Ramos (cell line): ENCODE measurements around the gene POLD4.

ENCODE experiments used
- in situ Hi-C: fragments of 300-500 bp; cut with MboI; formaldehyde crosslinking; loops from one replicate; pipeline ENCODE4 v1.14.3; 2022; ENCODE audit warnings: low sequenced_read_pairs; ENCODE audit not compliant: unreplicated experiment

The POLD4 gene

GRCh38 chr11:67372321-67372992 is 19.1 kb upstream of the POLD4 start:
- in situ Hi-C loops: no loop called here

- in situ Hi-C loops: no loop called here
Observed at GRCh38 chr11:67371911-67372320, 18.6 kb upstream of the POLD4 start.

- in situ Hi-C loops: no loop called here
Observed at GRCh38 chr11:67371189-67371910, 18.0 kb upstream of the POLD4 start.

DNA sequence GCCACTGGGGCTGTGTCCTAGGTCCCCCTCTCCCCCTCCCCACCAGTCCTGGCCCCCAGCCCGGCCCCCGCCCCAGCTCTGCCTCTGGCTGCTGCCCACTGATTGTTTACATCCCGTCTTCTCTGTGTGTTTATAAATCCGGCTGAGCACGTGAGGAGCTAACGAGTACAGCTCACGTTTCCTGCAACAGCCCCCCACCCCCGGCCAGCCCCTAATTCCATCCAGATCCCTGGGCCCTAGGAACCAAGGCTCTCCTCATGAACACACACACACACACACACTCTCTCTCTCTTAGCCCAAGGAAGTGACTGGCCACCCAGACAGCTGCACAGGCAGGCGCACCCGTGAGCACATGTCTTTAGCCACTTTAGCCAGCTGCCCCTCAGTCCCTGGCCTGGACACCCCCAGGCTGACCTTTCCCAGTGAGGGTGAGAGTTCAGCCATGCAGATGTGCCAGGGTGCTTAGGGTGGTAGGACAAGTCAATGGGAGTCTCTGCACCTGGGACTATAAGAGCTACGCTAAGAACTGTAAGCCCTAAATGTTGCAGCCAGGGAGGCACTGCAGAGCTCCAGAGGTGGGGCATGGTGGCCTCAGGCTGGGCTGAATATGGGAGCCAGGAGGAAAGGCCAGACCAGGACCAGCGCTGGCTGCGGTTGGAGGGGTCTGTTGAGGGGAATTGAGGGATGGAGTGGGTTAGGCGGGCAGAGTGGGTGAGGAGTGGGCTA is 17.2 kb upstream of the POLD4 start:
- in situ Hi-C loops: no loop called here

- in situ Hi-C loops: no loop called here
Observed at GRCh38 chr11:67369801-67370284, 16.5 kb upstream of the POLD4 start.

GRCh38 chr11:67369275-67369674 is 15.9 kb upstream of the POLD4 start:
- in situ Hi-C loops: no loop called here

DNA sequence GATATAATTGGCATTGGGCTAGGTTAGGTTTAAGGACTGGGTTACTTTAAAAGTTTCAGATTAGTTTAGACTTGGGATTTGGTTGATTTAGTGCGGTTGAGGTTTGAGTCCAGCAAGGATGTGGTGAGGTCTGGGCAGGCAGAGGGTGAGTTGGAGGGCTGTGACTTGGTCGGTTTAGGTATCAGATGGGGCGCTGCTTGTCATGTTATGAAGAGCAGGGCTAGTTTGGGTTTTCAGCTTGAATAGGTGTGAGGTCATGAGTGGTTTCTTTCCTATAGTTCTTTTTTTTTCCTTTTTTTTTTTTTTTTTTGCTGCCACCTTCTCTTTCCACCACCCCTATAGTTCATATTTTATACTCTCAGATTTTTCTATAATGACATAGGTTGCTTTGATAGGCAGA is 15.3 kb upstream of the POLD4 start:
- in situ Hi-C loops: no loop called here

- in situ Hi-C loops: no loop called here
Observed at GRCh38 chr11:67367761-67368227, 14.4 kb upstream of the POLD4 start.

- in situ Hi-C loops: no loop called here
Observed at GRCh38 chr11:67366961-67367760, 13.8 kb upstream of the POLD4 start.

DNA sequence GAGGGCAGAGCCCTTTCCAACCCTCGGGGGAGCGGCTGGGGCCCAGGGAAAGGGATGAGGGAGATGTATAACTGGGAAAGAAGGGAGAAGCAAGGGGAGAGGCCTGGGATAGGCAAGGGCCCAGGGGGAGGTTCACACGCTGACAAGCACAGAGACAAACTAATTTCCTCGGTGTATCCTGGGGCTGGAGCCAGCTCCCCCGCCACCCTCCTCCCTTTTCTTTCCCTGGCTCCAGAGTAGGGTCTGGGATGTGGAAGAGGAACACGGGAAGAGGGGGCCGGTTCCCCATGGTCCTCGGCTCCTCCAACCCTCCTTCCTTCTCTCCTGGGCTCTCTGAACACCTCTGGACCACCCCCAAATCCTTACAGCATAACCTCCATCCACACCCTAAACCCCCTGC is 13.2 kb upstream of the POLD4 start:
- in situ Hi-C loops: no loop called here

DNA sequence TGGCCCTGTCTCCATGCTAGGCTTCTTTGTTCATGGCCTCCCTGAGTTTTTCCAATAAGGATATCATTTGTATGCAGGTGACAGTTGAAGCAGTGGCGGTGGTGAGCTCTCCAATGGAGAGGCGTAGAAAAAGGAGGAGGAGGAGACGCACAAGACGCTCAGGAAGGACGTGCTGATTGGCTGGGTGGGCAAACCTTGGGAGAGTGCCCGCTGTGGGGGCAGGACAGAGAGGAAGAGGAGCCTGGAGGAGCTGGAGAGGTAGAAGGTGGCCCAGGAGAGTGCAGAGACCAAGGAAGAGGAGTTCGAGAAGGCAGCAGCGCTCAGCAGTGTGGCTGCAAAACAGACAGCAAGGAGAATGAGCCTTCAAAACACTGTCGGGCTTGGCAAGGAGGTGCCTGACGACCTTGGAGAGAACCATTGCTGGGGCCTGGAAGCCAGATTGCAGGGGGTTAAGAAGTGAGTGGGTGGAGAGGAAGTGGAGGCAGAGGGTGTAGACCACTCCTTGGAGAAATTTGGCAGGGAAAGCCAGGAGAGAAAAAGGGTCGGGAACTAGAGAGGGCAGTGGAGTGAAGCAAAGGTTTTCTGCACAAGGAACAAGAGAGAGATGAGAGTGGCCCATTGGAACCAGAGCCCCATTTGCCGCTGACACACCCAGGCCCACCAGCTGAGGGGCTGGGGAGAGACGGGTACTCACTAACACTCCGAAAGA is 12.5 kb upstream of the POLD4 start:
- in situ Hi-C loops: no loop called here

DNA sequence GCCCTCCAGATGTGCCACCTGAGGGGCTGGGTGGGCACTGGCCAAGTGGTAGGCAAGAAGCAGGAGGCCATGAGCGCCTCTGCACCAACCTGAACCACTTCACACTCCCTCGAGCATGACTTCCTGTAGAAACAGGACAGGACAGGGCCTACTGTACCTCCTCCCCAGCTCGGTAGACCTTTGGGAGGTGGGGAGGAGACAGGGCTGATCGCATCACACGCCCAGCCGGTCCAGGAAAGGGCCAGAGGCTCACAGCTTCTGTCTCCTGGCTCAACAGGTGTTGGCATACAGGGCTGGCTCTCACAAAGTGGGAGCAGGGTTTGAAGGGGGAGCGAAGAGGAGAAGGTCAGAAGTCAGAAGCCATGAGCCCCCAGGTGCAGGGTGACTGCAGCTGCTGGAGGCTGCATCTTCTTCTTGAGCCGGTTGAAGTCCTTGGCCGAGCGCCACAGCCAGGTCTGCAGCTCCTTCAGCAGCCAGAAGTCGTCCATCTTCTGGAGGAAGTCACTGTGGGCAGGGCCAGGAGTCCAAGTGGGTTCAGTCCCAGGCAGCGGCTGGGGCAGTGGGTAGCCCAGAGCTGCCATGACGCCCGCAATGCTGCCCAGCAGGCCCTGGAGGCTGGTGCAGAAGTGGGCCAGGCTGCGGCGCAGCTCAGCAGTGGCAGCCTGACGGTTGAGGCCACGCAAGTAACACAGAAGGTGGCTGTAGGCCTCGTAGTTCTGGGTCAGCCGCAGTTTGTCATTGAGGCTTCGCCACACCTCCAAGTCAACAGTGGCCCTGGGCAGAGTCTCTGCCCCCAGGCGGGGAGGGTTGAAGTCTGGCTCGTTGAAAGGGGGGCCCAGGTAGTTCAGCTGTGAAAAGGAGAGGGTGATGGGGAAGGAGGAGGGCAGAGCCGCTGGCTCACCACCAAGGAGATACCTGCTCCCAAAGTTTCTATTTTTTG is 11.7 kb upstream of the POLD4 start:
- in situ Hi-C loops: no loop called here

- in situ Hi-C loops: no loop called here
Observed at GRCh38 chr11:67364169-67364568, 10.8 kb upstream of the POLD4 start.

DNA sequence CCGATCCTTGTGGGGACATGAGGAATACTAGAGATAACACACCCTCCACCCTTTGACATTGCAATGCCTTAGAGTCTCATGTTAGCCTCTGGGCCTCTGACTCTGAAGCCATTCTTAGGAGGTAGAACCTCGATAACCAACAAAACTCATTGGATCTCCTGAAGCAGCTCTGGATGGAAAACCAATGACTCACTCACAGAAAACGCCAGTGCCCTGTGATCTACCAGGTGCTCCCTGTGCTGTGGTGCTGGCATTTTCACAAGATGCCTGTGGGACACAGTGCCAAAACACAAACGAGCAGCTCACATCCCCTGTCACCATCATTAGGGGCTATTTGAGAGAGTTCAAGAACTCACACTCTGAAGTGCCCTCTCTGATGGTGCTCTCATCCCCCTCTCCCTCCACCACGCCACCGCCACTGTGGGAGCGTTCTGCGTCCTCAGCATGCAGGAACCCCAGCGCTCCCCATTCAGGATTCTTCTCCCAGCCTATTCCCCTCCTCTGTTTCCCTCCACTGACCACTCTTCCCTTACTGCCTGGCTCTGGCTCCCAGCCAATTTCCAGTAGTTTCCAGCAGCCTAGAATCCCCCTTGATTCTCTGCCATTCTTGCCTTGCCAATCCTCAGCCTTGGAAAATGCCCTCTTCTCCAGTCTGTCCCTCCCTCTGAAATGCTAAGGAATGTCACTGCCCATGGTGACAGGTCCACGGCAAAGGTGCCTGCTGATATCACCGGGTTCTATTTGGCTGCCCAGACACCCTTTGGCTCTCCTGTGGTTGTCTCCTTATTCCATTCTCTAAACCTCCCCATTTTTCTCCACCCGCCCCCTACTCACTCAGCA is 4.7 kb upstream of the POLD4 start:
- in situ Hi-C loops: no loop called here

GRCh38 chr11:67356864-67357561 is 3.7 kb upstream of the POLD4 start:
- in situ Hi-C loops: no loop called here

DNA sequence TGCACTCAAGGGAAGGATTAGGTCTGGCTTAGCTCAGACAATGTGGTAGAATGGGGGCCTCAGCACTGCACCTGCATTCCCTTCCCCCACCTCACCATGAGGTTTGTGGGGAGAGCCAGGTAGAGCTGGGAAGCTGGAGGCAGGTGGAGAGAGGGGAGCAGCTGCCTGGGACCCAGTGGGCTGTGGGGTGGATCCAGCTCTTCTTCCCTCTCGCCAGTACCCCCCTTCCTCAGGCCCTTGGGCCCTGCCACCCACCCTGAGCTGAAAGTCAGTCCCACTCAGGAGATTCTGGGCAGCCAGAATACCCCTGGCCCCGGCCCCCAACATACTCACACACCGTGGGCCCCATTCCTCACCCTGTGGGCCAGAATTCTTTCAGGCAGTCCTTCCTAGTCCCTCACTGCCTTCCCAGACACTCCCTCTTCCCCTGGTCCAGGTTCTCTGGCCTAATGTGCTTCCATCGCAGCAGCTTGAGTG is 3.1 kb upstream of the POLD4 start:
- in situ Hi-C loops: no loop called here

DNA sequence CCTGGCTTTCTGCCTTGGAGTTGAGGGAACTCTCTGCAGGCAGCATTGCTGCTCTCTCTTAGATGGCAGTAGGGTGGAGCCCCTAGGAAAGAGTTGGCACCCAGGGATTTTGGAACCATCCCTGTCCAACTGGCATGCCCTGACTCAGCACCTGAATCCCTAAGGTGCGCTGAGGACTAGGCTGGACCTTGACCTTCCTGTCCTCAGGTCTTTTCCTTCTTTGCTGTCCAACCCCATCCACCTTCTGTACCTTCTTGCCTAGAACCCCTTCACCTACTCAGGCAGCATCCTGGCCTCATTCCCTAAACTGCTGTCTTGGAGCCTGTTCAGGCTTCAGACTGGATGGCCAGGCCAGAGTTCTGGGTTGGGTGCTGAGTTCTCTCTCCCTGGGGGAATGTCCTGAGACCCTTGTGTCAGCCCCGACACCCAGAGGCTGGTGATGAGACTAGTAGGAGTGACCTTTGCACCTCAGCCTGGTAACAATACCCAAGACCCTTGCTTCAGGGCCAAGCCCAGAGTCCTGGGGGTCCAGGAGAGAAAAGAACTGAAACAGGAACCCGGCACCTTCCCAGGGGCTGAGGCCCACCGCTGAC is 2.5 kb upstream of the POLD4 start:
- in situ Hi-C loops: no loop called here
